Measurements from ENCODE around the gene TENM3. TPM values are rescaled to one million over a fixed set of nuclear protein-coding genes. Genes with fewer than 3 reads are reported as not detected.

Gene TENM3
- total and polyA plus RNA-seq, 2 donors (not counting 3 experiments of a cell fraction or from before 2014, with no cell fraction given) = 3.2 to 6.2 TPM

DNA sequence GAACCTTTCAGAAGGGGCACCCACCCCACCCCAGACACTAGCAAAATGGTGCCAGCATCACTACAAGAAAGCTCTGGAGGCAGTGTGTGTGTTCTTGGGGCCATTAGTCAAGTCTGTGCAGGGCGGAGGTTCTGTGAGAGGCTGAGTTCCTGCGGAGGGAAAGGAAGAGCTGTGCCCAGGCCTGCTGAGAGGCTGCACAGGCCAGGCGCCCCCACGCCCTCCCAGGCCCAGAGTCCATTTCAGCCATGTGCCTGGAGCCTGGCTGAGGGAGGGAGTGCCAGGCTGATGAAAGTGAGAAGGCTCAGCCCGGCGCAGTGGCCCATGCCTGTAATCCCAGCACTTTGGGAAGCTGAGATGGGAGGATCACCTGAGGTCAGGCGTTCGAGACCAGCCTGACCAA, 584.0 kb downstream of the TENM3 start:
- BruUV-seq (replicated peaks) = no TSS peak
- intact Hi-C loops (cut with micrococcal nuclease) = no loop called here
- POLR2A ChIA-PET = no interaction called here

More for the DNA sequence above, 584.0 kb downstream of the TENM3 start:
- H3K79me2 ChIP-seq (ENCODE audit: control insufficient read depth, insufficient read depth, low read length) = no peaks in the 10 kb centered on the region
- no peaks in the 10 kb centered on the region for H3K4me1 ChIP-seq (ENCODE audit: control insufficient read depth, extremely low read depth, insufficient read depth, low read length)
- H3K9ac ChIP-seq (replicated peaks; ENCODE audit: extremely low read depth, insufficient read depth, low read length) = no peak overlapping the region
- no peaks in the 10 kb centered on the region for H3K36me3 ChIP-seq (ENCODE audit: control insufficient read depth in 2 of 2, extremely low read depth in 1 of 2, insufficient read depth in 2 of 2, low read length in 2 of 2)
- H3K9me3 ChIP-seq (replicated peaks; ENCODE audit: control insufficient read depth, insufficient read depth, low read length) = no peaks in the 10 kb centered on the region
- H3K27me3 ChIP-seq (ENCODE audit: control insufficient read depth in 2 of 2, insufficient read depth in 2 of 2, low read length in 2 of 2) = no peaks in the 10 kb centered on the region
- FAIRE-seq (no peak), DNase-seq (ENCODE audit: low read depth, low spot score) (no peak)
- H3K4me3 ChIP-seq (replicated peaks in 1 of 3; ENCODE audit: insufficient read depth in 1 of 3, low read depth in 1 of 3, low read length in 3 of 3) = no peak overlapping the region
- H3K9me1 ChIP-seq (replicated peaks; ENCODE audit: control insufficient read depth, extremely low read depth, insufficient read depth, low read length) = no peaks in the 10 kb centered on the region
- no peak overlapping the region for H2AFZ ChIP-seq (ENCODE audit: low read depth, low read length)
- CTCF ChIA-PET = no interaction called here
- H3K27ac ChIP-seq (ENCODE audit: insufficient read depth, low read depth, low read length) = no peak overlapping the region
- TF ChIP-seq, protein P1, sequence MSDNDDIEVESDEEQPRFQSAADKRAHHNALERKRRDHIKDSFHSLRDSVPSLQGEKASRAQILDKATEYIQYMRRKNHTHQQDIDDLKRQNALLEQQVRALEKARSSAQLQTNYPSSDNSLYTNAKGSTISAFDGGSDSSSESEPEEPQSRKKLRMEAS (IDR thresholded peaks at IDR 0.05; ENCODE audit: insufficient read depth, insufficient read length) = no peak
- TF ChIP-seq POLR2AphosphoS5 (IDR thresholded peaks at IDR 0.05; ENCODE audit: insufficient read depth, low read depth, low read length) = no peak
- TF ChIP-seq MYC (IDR thresholded peaks at IDR 0.05; ENCODE audit: low read depth, low read length) = no peak
- TF ChIP-seq JUN (IDR thresholded peaks at IDR 0.05; ENCODE audit: borderline replicate concordance, insufficient read depth, insufficient read length, low read depth) = no peak
- no peak for TF ChIP-seq POLR2A (IDR thresholded peaks at IDR 0.05; ENCODE audit: low read depth, low read length)
- TF ChIP-seq GATA2 (IDR thresholded peaks at IDR 0.05; ENCODE audit: insufficient read depth, insufficient read length, low read depth, low read length) = no peak
- TF ChIP-seq EZH2 (IDR thresholded peaks at IDR 0.05; ENCODE audit: borderline replicate concordance, low read depth, low read length, severe bottlenecking) = no peak
- TF ChIP-seq FOS (IDR thresholded peaks at IDR 0.05; ENCODE audit: borderline replicate concordance, insufficient read depth, low read length) = no peak
- TF ChIP-seq, protein P2, sequence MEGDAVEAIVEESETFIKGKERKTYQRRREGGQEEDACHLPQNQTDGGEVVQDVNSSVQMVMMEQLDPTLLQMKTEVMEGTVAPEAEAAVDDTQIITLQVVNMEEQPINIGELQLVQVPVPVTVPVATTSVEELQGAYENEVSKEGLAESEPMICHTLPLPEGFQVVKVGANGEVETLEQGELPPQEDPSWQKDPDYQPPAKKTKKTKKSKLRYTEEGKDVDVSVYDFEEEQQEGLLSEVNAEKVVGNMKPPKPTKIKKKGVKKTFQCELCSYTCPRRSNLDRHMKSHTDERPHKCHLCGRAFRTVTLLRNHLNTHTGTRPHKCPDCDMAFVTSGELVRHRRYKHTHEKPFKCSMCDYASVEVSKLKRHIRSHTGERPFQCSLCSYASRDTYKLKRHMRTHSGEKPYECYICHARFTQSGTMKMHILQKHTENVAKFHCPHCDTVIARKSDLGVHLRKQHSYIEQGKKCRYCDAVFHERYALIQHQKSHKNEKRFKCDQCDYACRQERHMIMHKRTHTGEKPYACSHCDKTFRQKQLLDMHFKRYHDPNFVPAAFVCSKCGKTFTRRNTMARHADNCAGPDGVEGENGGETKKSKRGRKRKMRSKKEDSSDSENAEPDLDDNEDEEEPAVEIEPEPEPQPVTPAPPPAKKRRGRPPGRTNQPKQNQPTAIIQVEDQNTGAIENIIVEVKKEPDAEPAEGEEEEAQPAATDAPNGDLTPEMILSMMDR (IDR thresholded peaks at IDR 0.05; ENCODE audit: extremely low read depth in 1 of 2, insufficient read depth in 1 of 2, low read depth in 1 of 2, low read length in 2 of 2) = no peak
- dilution Hi-C loops (cut with MboI; ENCODE audit: extremely low pct_ligation_motif_present, low sequenced_read_pairs) = no loop called here
- no peak overlapping the region for H3K4me2 ChIP-seq (ENCODE audit: insufficient read depth, low read length)
- H4K20me1 ChIP-seq (replicated peaks; ENCODE audit: control insufficient read depth, extremely low read depth, insufficient read depth, low read length) = no peaks in the 10 kb centered on the region
